ENCODE data around the gene ACTC1. TPM values are rescaled to one million over a fixed set of nuclear protein-coding genes. Genes with fewer than 3 reads are reported as not detected.

The ACTC1 gene
- total and polyA plus RNA-seq, 3 donors from 2014 or later, result 0.93 to 31.2 (median 1.2) TPM

- no peaks in the 10 kb centered on the region for H3K9me3 ChIP-seq
- no peak overlapping the region for H3K4me3 ChIP-seq
- TF ChIP-seq CTCF (IDR thresholded peaks at IDR 0.05) (no peak), POLR2A (IDR thresholded peaks at IDR 0.05) (no peak)
- H3K27ac ChIP-seq, result no peak overlapping the region
- no peaks in the 10 kb centered on the region for H3K4me1 ChIP-seq
- DNase-seq, result no peak
- intact Hi-C loops (cut with DNase I; ENCODE audit: low total_unique reads), result no loop called here
- no peaks in the 10 kb centered on the region for H3K36me3 ChIP-seq (ENCODE audit: low read depth, missing control alignments)
- WGBS, 2 donors, result 58 to 75% methylated on average over 2 of the region's 2 CpGs
- no peaks in the 10 kb centered on the region for H3K27me3 ChIP-seq
These were observed 18.7 kb downstream of the ACTC1 start for GRCh38 chr15:34776606-34777105.

GRCh38 chr15:34773917-34774316 lies 21.4 kb downstream of the ACTC1 start:
- WGBS, 2 donors, result 50 to 60% methylated on average over 2 of the region's 2 CpGs
- Histone ChIP-seq H3K9me3 (no peaks in the 10 kb centered on the region), H3K4me1 (no peaks in the 10 kb centered on the region), H3K36me3 (ENCODE audit: low read depth, missing control alignments) (no peaks in the 10 kb centered on the region), H3K27ac (no peak overlapping the region), H3K27me3 (no peaks in the 10 kb centered on the region), H3K4me3 (no peak overlapping the region)
- intact Hi-C loops (cut with DNase I; ENCODE audit: low total_unique reads), result no loop called here
- no peak for DNase-seq
- TF ChIP-seq POLR2A (IDR thresholded peaks at IDR 0.05) (no peak), CTCF (IDR thresholded peaks at IDR 0.05) (no peak)

- no peak for DNase-seq
- Histone ChIP-seq H3K9me3 (no peaks in the 10 kb centered on the region), H3K4me3 (no peak overlapping the region), H3K4me1 (no peaks in the 10 kb centered on the region), H3K36me3 (ENCODE audit: low read depth, missing control alignments) (no peaks in the 10 kb centered on the region), H3K27me3 (no peaks in the 10 kb centered on the region), H3K27ac (no peak overlapping the region)
- intact Hi-C loops (cut with DNase I; ENCODE audit: low total_unique reads), result no loop called here
- TF ChIP-seq CTCF (IDR thresholded peaks at IDR 0.05) (no peak), POLR2A (IDR thresholded peaks at IDR 0.05) (no peak)
These were observed 22.3 kb downstream of the ACTC1 start for GRCh38 chr15:34773013-34773412.

- Histone ChIP-seq H3K27me3 (no peaks in the 10 kb centered on the region), H3K27ac (no peak overlapping the region), H3K4me1 (no peaks in the 10 kb centered on the region), H3K36me3 (ENCODE audit: low read depth, missing control alignments) (no peaks in the 10 kb centered on the region), H3K4me3 (no peak overlapping the region), H3K9me3 (no peaks in the 10 kb centered on the region)
- intact Hi-C loops (cut with DNase I; ENCODE audit: low total_unique reads), result no loop called here
- WGBS, 2 donors, result 83 to 93% methylated on average over 2 of the region's 2 CpGs
- DNase-seq, result no peak
- no peak for TF ChIP-seq POLR2A (IDR thresholded peaks at IDR 0.05)
- TF ChIP-seq CTCF (IDR thresholded peaks at IDR 0.05), result no peak
These were observed 23.0 kb downstream of the ACTC1 start for GRCh38 chr15:34772312-34772711.

GRCh38 chr15:34769711-34770110 lies 25.6 kb downstream of the ACTC1 start:
- DNase-seq, result no peak
- WGBS, 2 donors, result 93 to 98% methylated on average over 2 of the region's 2 CpGs
- Histone ChIP-seq H3K36me3 (ENCODE audit: low read depth, missing control alignments) (no peaks in the 10 kb centered on the region), H3K4me3 (no peak overlapping the region), H3K27me3 (no peaks in the 10 kb centered on the region), H3K9me3 (no peaks in the 10 kb centered on the region), H3K27ac (no peak overlapping the region), H3K4me1 (no peaks in the 10 kb centered on the region)
- TF ChIP-seq POLR2A (IDR thresholded peaks at IDR 0.05) (no peak), CTCF (IDR thresholded peaks at IDR 0.05) (no peak)
- intact Hi-C loops (cut with DNase I; ENCODE audit: low total_unique reads), result no loop called here
